IMR-90 (cell line): Measurements from ENCODE around the gene SLC29A3.

Experiments
- CEBPB ChIP-seq: IDR thresholded peaks from 2 replicates; pipeline ENCODE4 v1.6.1; 2012; ENCODE audit warnings: low read depth, low read length, improper control_type of control experiment
- FOS ChIP-seq: fragments of 150-350 bp; IDR thresholded peaks from 2 replicates; pipeline ENCODE4 v1.6.1; 2016; ENCODE audit warnings: low read depth, low read length
- MAZ ChIP-seq: IDR thresholded peaks from 2 replicates; pipeline ENCODE4 v1.6.1; 2012; ENCODE audit warnings: low read depth, mild to moderate bottlenecking, low read length, improper control_type of control experiment, moderate library complexity, borderline replicate concordance
- MXI1 ChIP-seq: IDR thresholded peaks from 2 replicates; pipeline ENCODE4 v1.6.1; 2012; ENCODE audit warnings: low read depth, mild to moderate bottlenecking, low read length, moderate library complexity, borderline replicate concordance
- NFE2L2 ChIP-seq: fragments of 150-350 bp; IDR thresholded peaks from 2 replicates; pipeline ENCODE4 v1.6.1; 2016; ENCODE audit warnings: low read depth, mild to moderate bottlenecking, low read length
- POLR2A ChIP-seq: IDR thresholded peaks from 2 replicates; pipeline ENCODE4 v1.6.1; 2012; ENCODE audit warnings: mild to moderate bottlenecking, low read depth, low read length
- RCOR1 ChIP-seq: IDR thresholded peaks from 2 replicates; pipeline ENCODE4 v1.6.1; 2012; ENCODE audit warnings: mild to moderate bottlenecking, low read length, improper control_type of control experiment; ENCODE audit not compliant: insufficient replicate concordance
- SMC3 ChIP-seq: fragments of 150-350 bp; IDR thresholded peaks from 2 replicates; pipeline ENCODE4 v1.6.1; 2016; ENCODE audit warnings: low read depth, mild to moderate bottlenecking, antibody characterized with exemption, low read length, moderate library complexity
- TF ChIP-seq, protein P1 (sequence below): conservative IDR thresholded peaks from 2 replicates; pipeline ENCODE4 v1.5.1; 2012; ENCODE audit warnings: mild to moderate bottlenecking, low read depth, low read length, improper control_type of control experiment

DNA sequence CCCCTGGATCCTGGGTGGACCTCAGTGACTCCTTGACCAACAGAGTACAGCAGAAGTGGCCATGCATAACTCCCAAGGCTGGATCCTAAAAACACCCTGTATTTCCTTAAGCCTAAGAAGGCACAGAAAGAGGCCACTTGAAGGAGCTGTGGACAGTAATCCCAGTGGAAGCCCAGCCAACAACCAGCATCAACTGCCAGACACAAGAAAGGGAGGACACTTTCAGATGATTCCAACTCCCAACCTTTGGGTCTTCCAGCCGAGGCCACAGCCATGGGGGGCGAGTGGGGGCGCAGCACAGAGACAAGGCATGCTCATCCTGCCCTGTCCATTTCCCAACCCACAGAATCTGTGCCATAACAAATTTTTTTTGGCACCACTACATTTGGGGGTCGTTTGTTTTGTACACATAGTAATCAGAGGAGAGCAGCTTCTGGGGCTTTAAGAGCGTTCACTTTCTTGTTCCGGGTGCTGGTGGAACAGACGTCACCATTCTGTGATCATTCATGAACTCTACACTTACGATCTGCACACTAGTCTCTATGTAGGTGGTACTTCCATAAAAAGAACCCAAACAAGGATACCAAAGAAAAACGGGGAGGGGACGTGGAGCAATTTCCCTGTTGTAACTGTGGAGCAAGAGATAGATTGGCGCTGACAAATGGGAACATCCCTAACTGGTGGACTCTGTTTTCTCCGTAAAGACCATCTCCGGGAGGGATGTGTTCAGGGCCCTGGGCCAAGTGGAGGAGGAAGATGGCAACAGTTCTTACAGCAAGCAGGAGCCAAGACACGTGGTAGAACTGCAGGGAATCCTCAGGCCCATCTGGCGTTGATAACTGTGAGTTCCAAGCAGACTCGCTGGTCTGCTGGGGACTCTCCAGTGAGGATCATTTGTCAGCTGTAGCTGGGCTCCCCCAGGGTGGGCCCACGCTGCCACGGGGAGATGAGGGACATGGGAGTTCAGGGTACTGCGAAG is 6.0 kb upstream of the SLC29A3 start:
- TF ChIP-seq RCOR1: no peak
- TF ChIP-seq MXI1: peak; percentile 8; the same call in 1 of the 2 replicates
- TF ChIP-seq, protein P1, sequence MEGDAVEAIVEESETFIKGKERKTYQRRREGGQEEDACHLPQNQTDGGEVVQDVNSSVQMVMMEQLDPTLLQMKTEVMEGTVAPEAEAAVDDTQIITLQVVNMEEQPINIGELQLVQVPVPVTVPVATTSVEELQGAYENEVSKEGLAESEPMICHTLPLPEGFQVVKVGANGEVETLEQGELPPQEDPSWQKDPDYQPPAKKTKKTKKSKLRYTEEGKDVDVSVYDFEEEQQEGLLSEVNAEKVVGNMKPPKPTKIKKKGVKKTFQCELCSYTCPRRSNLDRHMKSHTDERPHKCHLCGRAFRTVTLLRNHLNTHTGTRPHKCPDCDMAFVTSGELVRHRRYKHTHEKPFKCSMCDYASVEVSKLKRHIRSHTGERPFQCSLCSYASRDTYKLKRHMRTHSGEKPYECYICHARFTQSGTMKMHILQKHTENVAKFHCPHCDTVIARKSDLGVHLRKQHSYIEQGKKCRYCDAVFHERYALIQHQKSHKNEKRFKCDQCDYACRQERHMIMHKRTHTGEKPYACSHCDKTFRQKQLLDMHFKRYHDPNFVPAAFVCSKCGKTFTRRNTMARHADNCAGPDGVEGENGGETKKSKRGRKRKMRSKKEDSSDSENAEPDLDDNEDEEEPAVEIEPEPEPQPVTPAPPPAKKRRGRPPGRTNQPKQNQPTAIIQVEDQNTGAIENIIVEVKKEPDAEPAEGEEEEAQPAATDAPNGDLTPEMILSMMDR: no peak
- TF ChIP-seq NFE2L2: no peak
- TF ChIP-seq FOS: no peak
- TF ChIP-seq POLR2A: no peak
- no peak for TF ChIP-seq MAZ
- TF ChIP-seq SMC3: no peak
- TF ChIP-seq CEBPB: no peak
